ENCODE measurements around the gene KLK13. TPM values are rescaled to one million over a fixed set of nuclear protein-coding genes. Genes with fewer than 3 reads are reported as not detected.

Gene KLK13
- total RNA-seq, 2 experiments from 2014 or later = not detected

DNA sequence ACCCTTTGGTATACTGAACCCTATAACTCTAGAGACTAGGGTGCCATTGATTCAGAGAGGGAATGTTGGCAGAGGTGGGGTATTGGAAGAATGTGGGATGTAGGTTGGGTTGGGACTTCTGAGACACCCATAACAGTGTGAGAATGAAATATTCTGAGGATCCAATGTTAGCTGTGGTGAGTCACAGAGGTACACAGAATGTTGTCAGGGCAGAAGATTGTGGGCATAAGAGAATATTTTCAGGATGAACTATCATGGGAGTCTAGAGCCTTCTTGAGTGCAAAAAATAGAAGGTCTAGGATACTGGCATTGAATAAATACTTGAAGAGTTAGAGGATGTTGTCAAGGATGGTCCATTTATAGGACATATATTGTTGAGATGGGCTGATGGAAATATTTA, 9.0 kb downstream of the KLK13 start:
- Mint-ChIP-seq H3K27ac (no peak overlapping the region), H3K4me1 (ENCODE audit: low read depth) (no peaks in the 10 kb centered on the region), H3K4me3 (no peak overlapping the region), H3K27me3 (peaks cover 44% of the 10 kb centered on the region), H3K9me3 (no peaks in the 10 kb centered on the region), H3K36me3 (ENCODE audit: low read depth) (no peaks in the 10 kb centered on the region)
- CTCF ChIA-PET = no interaction called here
- H3K27me3 ChIP-seq (ENCODE audit: control insufficient read depth in 1 of 2, insufficient read depth in 2 of 2, low read length in 2 of 2) = peaks cover 2 to 26% of the 10 kb centered on the region in 2 experiments
- intact Hi-C loops (cut with DNase I, micrococcal nuclease) = no loop called here
- H3K27ac ChIP-seq (ENCODE audit: low read depth in 1 of 2, low read length in 2 of 2) = no peak overlapping the region
- TF ChIP-seq, protein P1, sequence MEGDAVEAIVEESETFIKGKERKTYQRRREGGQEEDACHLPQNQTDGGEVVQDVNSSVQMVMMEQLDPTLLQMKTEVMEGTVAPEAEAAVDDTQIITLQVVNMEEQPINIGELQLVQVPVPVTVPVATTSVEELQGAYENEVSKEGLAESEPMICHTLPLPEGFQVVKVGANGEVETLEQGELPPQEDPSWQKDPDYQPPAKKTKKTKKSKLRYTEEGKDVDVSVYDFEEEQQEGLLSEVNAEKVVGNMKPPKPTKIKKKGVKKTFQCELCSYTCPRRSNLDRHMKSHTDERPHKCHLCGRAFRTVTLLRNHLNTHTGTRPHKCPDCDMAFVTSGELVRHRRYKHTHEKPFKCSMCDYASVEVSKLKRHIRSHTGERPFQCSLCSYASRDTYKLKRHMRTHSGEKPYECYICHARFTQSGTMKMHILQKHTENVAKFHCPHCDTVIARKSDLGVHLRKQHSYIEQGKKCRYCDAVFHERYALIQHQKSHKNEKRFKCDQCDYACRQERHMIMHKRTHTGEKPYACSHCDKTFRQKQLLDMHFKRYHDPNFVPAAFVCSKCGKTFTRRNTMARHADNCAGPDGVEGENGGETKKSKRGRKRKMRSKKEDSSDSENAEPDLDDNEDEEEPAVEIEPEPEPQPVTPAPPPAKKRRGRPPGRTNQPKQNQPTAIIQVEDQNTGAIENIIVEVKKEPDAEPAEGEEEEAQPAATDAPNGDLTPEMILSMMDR (IDR thresholded peaks at IDR 0.05) = no peak
- no peaks in the 10 kb centered on the region for H3K9me3 ChIP-seq (ENCODE audit: control insufficient read depth in 1 of 2, insufficient read depth in 1 of 2, low read length in 2 of 2)
- ATAC-seq (ENCODE audit: poor library complexity) (no peak), DNase-seq (no peak)
- no peaks in the 10 kb centered on the region for H3K36me3 ChIP-seq (ENCODE audit: insufficient read depth, low read length)
- POLR2A ChIA-PET = no interaction called here
- H3K4me1 ChIP-seq (ENCODE audit: insufficient read depth, low read length) = no peaks in the 10 kb centered on the region
- no peak overlapping the region for H3K4me3 ChIP-seq (ENCODE audit: low read length)

DNA sequence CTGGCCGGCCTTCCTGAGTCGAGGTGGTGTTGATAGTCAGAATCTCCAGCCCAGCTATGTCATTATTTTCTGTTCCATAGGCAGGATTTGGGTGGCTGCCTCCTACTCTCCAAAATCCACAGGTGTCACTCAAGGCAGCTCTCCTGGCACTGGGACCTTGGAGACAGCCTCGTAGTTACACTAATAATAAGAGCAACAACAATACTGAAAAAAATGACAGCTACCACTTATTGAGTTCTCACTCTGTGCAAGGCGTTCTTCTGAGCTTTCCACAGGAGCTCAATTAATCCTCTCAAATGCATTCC, 17.9 kb downstream of the KLK13 start:
- intact Hi-C loops (cut with DNase I, micrococcal nuclease) = no loop called here
- Histone ChIP-seq H3K4me3 (ENCODE audit: low read length) (no peak overlapping the region), H3K27ac (ENCODE audit: low read depth in 1 of 2, low read length in 2 of 2) (no peak overlapping the region), H3K36me3 (ENCODE audit: insufficient read depth, low read length) (no peaks in the 10 kb centered on the region), H3K27me3 (ENCODE audit: control insufficient read depth in 1 of 2, insufficient read depth in 2 of 2, low read length in 2 of 2) (peaks cover 3 to 6% of the 10 kb centered on the region in 2 experiments), H3K9me3 (ENCODE audit: control insufficient read depth in 1 of 2, insufficient read depth in 1 of 2, low read length in 2 of 2) (peaks cover 0 to 6% of the 10 kb centered on the region in 2 experiments), H3K4me1 (ENCODE audit: insufficient read depth, low read length) (no peaks in the 10 kb centered on the region)
- DNase-seq = no peak
- Mint-ChIP-seq H3K27me3 (peaks cover 21% of the 10 kb centered on the region), H3K27ac (no peak overlapping the region), H3K9me3 (peaks cover 3% of the 10 kb centered on the region), H3K4me1 (ENCODE audit: low read depth) (no peaks in the 10 kb centered on the region), H3K4me3 (no peak overlapping the region), H3K36me3 (ENCODE audit: low read depth) (no peaks in the 10 kb centered on the region)
- CTCF ChIA-PET = no interaction called here
- ATAC-seq (ENCODE audit: poor library complexity) = no peak
- POLR2A ChIA-PET = no interaction called here
- TF ChIP-seq, protein P1 (IDR thresholded peaks at IDR 0.05) = no peak

DNA sequence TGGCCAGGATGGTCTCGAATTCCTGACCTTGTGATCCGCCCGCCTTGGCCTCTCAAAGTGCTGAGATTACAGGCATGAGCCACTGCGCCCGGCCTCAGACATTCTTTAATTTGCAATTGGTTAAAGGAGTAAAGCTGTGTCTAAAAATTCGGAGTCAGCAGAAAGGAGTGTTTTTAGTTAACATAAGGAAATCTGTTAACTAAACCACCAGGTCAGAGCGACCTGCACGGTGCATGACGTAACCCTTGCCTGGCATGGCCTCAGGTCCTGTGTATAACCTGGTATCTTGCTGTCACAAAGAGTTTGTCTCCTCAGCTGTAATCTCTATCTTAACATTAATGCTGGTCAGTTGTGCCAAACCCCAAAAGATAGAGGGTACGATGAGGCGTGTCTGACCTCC, 20.6 kb downstream of the KLK13 start:
- Histone ChIP-seq H3K27ac (ENCODE audit: low read depth in 1 of 2, low read length in 2 of 2) (no peak overlapping the region), H3K27me3 (ENCODE audit: control insufficient read depth in 1 of 2, insufficient read depth in 2 of 2, low read length in 2 of 2) (peaks cover 3 to 6% of the 10 kb centered on the region in 2 experiments), H3K4me1 (ENCODE audit: insufficient read depth, low read length) (no peaks in the 10 kb centered on the region), H3K36me3 (ENCODE audit: insufficient read depth, low read length) (no peaks in the 10 kb centered on the region), H3K9me3 (ENCODE audit: control insufficient read depth in 1 of 2, insufficient read depth in 1 of 2, low read length in 2 of 2) (peaks cover 0 to 4% of the 10 kb centered on the region in 2 experiments), H3K4me3 (ENCODE audit: low read length) (no peak overlapping the region)
- peaks cover 10% of the 10 kb centered on the region for H3K27me3 Mint-ChIP-seq
- ChIA-PET POLR2A (no interaction called here), CTCF (no interaction called here)
- no peaks in the 10 kb centered on the region for H3K4me1 Mint-ChIP-seq (ENCODE audit: low read depth)
- no peak overlapping the region for H3K4me3 Mint-ChIP-seq
- ATAC-seq (ENCODE audit: poor library complexity) (no peak), DNase-seq (no peak)
- peaks cover 3% of the 10 kb centered on the region for H3K9me3 Mint-ChIP-seq
- intact Hi-C loops (cut with DNase I, micrococcal nuclease) = no loop called here
- TF ChIP-seq, protein P1 (IDR thresholded peaks at IDR 0.05) = no peak
- H3K36me3 Mint-ChIP-seq (ENCODE audit: low read depth) = no peaks in the 10 kb centered on the region
- H3K27ac Mint-ChIP-seq = no peak overlapping the region

Data from CD4-positive, alpha-beta T cell (primary cell).